Measurements from ENCODE around the gene GAPVD1.
"Not testable (repeated sequence)": the region's sequence is repeated elsewhere in the genome, so short reads cannot be mapped to it uniquely, and the experiment has no call there.

Gene GAPVD1

DNA sequence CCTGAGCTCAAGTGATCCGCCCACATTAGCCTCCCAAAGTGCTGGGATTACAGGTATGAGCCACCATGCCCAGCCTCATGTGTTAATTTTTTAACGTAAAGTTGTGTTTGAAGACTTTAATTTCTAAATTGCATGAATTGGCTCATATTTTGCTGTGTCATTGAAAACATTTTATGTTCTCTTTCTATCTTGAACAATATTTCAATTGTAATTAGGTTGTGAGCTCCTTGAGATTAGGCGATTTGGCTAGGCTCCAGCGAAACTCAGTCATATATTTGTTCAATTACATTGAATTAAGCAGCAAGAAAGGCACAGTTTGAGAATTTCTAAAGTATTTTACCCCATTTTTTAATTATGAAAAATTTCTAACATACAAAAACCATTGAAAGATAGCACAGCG, 34.0 kb downstream of the GAPVD1 start:
- Histone ChIP-seq H3K36me3 (ENCODE audit: control insufficient read depth, insufficient read depth, low read length) (no peaks in the 10 kb centered on the region), H3K4me3 (ENCODE audit: low read length) (no peak overlapping the region), H3K27me3 (ENCODE audit: control insufficient read depth, insufficient read depth, low read length) (no peaks in the 10 kb centered on the region), H3K27ac (ENCODE audit: low read depth, low read length) (no peak overlapping the region), H3K9ac (ENCODE audit: low read length) (no peak overlapping the region), H3K4me1 (ENCODE audit: control insufficient read depth, insufficient read depth, low read length) (no peaks in the 10 kb centered on the region)

- no peaks in the 10 kb centered on the region for H3K27me3 ChIP-seq (ENCODE audit: control insufficient read depth, insufficient read depth, low read length)
- peaks cover under 1% of the 10 kb centered on the region for H3K36me3 ChIP-seq (ENCODE audit: control insufficient read depth, insufficient read depth, low read length)
- no peaks in the 10 kb centered on the region for H3K4me1 ChIP-seq (ENCODE audit: control insufficient read depth, insufficient read depth, low read length)
- no peak overlapping the region for H3K9ac ChIP-seq (ENCODE audit: low read length)
- no peak overlapping the region for H3K4me3 ChIP-seq (ENCODE audit: low read length)
- no peak overlapping the region for H3K27ac ChIP-seq (ENCODE audit: low read depth, low read length)
These were observed 35.3 kb downstream of the GAPVD1 start for GRCh38 chr9:125296843-125297372.

DNA sequence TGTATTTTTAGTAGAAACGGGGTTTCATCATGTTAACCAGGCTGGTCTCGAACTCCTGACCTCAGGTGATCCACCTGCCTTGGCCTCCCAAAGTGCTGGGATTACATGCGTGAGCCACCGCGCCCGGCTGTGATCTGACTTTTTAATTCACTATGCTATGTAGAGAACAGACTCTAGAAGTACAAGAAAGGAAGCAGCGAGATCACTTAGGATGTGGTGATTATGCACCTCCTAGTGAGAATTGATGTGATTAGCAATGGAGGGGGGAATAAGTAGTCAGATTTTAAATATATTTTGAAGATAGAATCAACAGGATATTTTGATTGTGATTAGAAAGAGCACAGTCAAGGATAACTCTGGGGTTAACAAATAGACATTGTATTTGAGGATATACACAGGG, 36.3 kb downstream of the GAPVD1 start:
- Histone ChIP-seq H3K9ac (ENCODE audit: low read length) (no peak overlapping the region), H3K4me1 (ENCODE audit: control insufficient read depth, insufficient read depth, low read length) (no peaks in the 10 kb centered on the region), H3K27ac (ENCODE audit: low read depth, low read length) (no peak overlapping the region), H3K27me3 (ENCODE audit: control insufficient read depth, insufficient read depth, low read length) (no peaks in the 10 kb centered on the region), H3K4me3 (ENCODE audit: low read length) (no peak overlapping the region), H3K36me3 (ENCODE audit: control insufficient read depth, insufficient read depth, low read length) (peaks cover 7% of the 10 kb centered on the region)

DNA sequence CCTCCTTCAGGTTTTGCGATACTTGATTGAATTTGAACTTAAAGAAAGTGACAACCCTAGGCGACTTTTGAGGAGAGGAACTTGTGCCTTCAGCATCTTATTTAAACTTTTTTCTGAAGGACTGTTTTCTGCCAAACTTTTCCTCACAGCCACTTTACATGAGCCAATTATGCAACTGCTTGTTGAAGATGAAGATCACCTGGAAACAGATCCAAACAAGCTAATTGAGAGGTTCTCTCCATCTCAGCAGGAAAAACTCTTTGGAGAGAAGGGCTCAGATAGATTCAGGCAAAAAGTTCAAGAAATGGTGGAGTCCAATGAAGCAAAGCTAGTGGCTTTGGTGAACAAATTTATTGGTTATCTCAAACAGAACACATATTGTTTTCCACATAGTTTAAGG, 40.6 kb downstream of the GAPVD1 start:
- H3K4me1 ChIP-seq (ENCODE audit: control insufficient read depth, insufficient read depth, low read length): no peaks in the 10 kb centered on the region
- peaks cover 13% of the 10 kb centered on the region for H3K36me3 ChIP-seq (ENCODE audit: control insufficient read depth, insufficient read depth, low read length)
- no peak overlapping the region for H3K4me3 ChIP-seq (ENCODE audit: low read length)
- H3K27me3 ChIP-seq (ENCODE audit: control insufficient read depth, insufficient read depth, low read length): no peaks in the 10 kb centered on the region
- H3K9ac ChIP-seq (ENCODE audit: low read length): no peak overlapping the region
- H3K27ac ChIP-seq (ENCODE audit: low read depth, low read length): no peak overlapping the region

DNA sequence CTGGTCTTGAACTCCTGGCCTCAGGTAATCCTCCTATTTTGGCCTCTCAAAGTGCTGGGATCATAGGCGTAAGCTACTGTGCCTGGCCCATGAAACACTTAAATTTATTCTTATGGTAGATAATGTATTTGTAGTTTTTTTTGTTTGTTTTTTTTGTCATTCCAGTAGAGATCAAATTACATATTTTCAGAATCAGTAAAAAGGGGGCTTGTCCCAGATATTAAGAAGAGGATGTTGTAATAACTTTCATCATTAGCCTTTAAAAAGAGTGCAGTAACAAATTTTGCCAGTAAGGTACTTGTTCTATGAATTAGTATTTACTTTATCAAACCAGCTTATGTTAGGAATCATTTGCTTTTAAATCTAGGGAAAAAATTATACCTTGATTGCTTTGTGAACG, 42.6 kb downstream of the GAPVD1 start:
- no peak overlapping the region for H3K27ac ChIP-seq (ENCODE audit: low read depth, low read length)
- no peak overlapping the region for H3K9ac ChIP-seq (ENCODE audit: low read length)
- no peaks in the 10 kb centered on the region for H3K27me3 ChIP-seq (ENCODE audit: control insufficient read depth, insufficient read depth, low read length)
- no peak overlapping the region for H3K4me3 ChIP-seq (ENCODE audit: low read length)
- peaks cover 17% of the 10 kb centered on the region for H3K36me3 ChIP-seq (ENCODE audit: control insufficient read depth, insufficient read depth, low read length)
- no peaks in the 10 kb centered on the region for H3K4me1 ChIP-seq (ENCODE audit: control insufficient read depth, insufficient read depth, low read length)

DNA sequence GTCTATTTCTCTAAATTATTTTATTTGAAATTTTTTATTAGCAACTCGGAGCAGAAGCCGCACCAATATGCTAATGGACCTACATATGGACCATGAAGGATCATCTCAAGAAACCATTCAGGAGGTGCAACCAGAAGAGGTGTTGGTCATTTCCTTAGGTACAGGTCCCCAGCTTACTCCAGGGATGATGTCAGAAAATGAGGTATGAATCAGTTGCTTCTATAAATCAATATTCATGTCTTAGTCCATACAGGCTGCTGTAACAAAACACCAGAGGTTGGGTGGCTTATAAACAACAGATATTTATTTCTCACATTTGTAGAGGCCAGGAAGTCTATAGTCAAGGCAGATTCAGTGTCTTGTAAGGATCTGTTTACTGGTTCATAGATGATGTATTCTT, 50.8 kb downstream of the GAPVD1 start:
- H3K27ac ChIP-seq (ENCODE audit: low read depth, low read length): no peak overlapping the region
- H3K9ac ChIP-seq (ENCODE audit: low read length): no peak overlapping the region
- H3K36me3 ChIP-seq (ENCODE audit: control insufficient read depth, insufficient read depth, low read length): peaks cover 25% of the 10 kb centered on the region
- H3K4me3 ChIP-seq (ENCODE audit: low read length): no peak overlapping the region
- no peaks in the 10 kb centered on the region for H3K27me3 ChIP-seq (ENCODE audit: control insufficient read depth, insufficient read depth, low read length)
- H3K4me1 ChIP-seq (ENCODE audit: control insufficient read depth, insufficient read depth, low read length): no peaks in the 10 kb centered on the region

- H3K27me3 ChIP-seq (ENCODE audit: control insufficient read depth, insufficient read depth, low read length); H3K27ac ChIP-seq (ENCODE audit: low read depth, low read length); H3K4me1 ChIP-seq (ENCODE audit: control insufficient read depth, insufficient read depth, low read length); H3K9ac ChIP-seq (ENCODE audit: low read length); H3K4me3 ChIP-seq (ENCODE audit: low read length): not testable (repeated sequence)
- peaks cover 21% of the 10 kb centered on the region for H3K36me3 ChIP-seq (ENCODE audit: control insufficient read depth, insufficient read depth, low read length)
These were observed 54.7 kb downstream of the GAPVD1 start for GRCh38 chr9:125316359-125316758.

DNA sequence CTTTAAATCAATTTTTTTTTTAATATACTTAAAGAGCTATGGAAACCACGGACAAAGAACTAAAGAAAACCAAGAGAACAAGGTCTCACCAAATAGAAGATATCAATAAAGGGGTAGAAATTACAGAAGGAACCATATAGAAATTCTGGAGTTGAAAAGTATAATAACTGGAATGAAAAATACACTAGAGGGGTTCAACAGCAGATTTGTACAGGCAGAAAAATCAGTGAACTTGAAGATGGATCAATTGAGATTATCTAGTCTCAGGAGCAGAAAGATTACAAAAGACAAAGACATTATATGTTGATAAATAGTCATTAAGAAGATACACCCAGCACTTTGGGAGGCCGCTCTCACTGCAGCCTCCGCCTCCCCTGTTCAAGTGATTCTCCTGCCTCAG, 56.1 kb downstream of the GAPVD1 start:
- H3K4me3 ChIP-seq (ENCODE audit: low read length): no peak overlapping the region
- no peaks in the 10 kb centered on the region for H3K4me1 ChIP-seq (ENCODE audit: control insufficient read depth, insufficient read depth, low read length)
- H3K36me3 ChIP-seq (ENCODE audit: control insufficient read depth, insufficient read depth, low read length): peaks cover 17% of the 10 kb centered on the region
- no peak overlapping the region for H3K27ac ChIP-seq (ENCODE audit: low read depth, low read length)
- H3K9ac ChIP-seq (ENCODE audit: low read length): no peak overlapping the region
- no peaks in the 10 kb centered on the region for H3K27me3 ChIP-seq (ENCODE audit: control insufficient read depth, insufficient read depth, low read length)

DNA sequence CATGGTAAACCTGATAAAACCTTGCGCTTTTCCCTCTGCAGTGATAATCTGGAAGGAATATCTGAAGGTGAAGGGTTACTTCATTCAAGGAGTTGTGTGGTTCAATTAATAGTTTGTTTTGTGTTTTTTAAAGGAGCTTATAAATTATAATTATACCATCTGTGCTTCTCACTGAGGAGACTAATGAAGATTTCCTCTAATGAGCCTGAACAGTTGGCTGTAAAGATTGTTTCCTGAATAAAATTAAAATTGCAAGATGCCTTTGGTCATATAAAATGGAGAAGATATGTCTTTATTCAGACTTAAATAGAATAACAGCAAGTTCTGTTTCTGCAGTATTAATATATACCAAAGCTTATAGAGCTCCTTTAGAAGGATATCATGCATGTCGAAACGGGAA, 59.9 kb downstream of the GAPVD1 start:
- Histone ChIP-seq H3K4me1 (ENCODE audit: control insufficient read depth, insufficient read depth, low read length) (no peaks in the 10 kb centered on the region), H3K27ac (ENCODE audit: low read depth, low read length) (no peak overlapping the region), H3K9ac (ENCODE audit: low read length) (no peak overlapping the region), H3K36me3 (ENCODE audit: control insufficient read depth, insufficient read depth, low read length) (peaks cover 6% of the 10 kb centered on the region), H3K27me3 (ENCODE audit: control insufficient read depth, insufficient read depth, low read length) (no peaks in the 10 kb centered on the region), H3K4me3 (ENCODE audit: low read length) (no peak overlapping the region)

GRCh38 chr9:125323615-125324014, 62.0 kb downstream of the GAPVD1 start:
- peaks cover 3% of the 10 kb centered on the region for H3K36me3 ChIP-seq (ENCODE audit: control insufficient read depth, insufficient read depth, low read length)
- no peaks in the 10 kb centered on the region for H3K27me3 ChIP-seq (ENCODE audit: control insufficient read depth, insufficient read depth, low read length)
- no peak overlapping the region for H3K9ac ChIP-seq (ENCODE audit: low read length)
- H3K27ac ChIP-seq (ENCODE audit: low read depth, low read length): no peak overlapping the region
- H3K4me1 ChIP-seq (ENCODE audit: control insufficient read depth, insufficient read depth, low read length): no peaks in the 10 kb centered on the region
- H3K4me3 ChIP-seq (ENCODE audit: low read length): no peak overlapping the region

- Histone ChIP-seq H3K4me3 (ENCODE audit: low read length) (no peak overlapping the region), H3K27ac (ENCODE audit: low read depth, low read length) (no peak overlapping the region), H3K9ac (ENCODE audit: low read length) (no peak overlapping the region), H3K27me3 (ENCODE audit: control insufficient read depth, insufficient read depth, low read length) (no peaks in the 10 kb centered on the region), H3K4me1 (ENCODE audit: control insufficient read depth, insufficient read depth, low read length) (no peaks in the 10 kb centered on the region), H3K36me3 (ENCODE audit: control insufficient read depth, insufficient read depth, low read length) (peaks cover 3% of the 10 kb centered on the region)
These were observed 64.2 kb downstream of the GAPVD1 start for GRCh38 chr9:125325826-125326225.

DNA sequence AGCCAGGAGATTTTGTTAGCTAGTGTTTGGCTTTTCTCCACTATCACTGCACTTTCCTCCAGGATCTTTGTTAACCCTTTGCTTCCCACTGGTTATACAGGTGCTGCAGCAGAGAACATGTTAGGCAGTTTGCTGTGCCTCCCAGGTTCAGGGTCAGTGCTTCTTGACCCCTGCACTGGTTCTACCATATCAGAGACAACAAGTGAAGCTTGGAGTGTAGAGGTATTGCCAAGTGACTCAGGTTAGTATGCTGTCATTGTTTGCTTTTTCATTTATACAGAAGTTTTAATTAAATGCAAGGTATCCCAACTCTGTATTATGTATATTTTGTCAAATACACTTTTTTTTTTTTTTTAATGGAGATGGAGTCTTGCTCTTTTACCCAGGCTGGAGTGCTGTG, 68.4 kb downstream of the GAPVD1 start:
- Histone ChIP-seq H3K9ac (ENCODE audit: low read length) (no peak overlapping the region), H3K4me1 (ENCODE audit: control insufficient read depth, insufficient read depth, low read length) (no peaks in the 10 kb centered on the region), H3K27ac (ENCODE audit: low read depth, low read length) (no peak overlapping the region), H3K36me3 (ENCODE audit: control insufficient read depth, insufficient read depth, low read length) (peaks cover 14% of the 10 kb centered on the region), H3K4me3 (ENCODE audit: low read length) (no peak overlapping the region), H3K27me3 (ENCODE audit: control insufficient read depth, insufficient read depth, low read length) (no peaks in the 10 kb centered on the region)

- Histone ChIP-seq H3K4me3 (ENCODE audit: low read length) (no peak overlapping the region), H3K36me3 (ENCODE audit: control insufficient read depth, insufficient read depth, low read length) (peaks cover 16% of the 10 kb centered on the region), H3K27me3 (ENCODE audit: control insufficient read depth, insufficient read depth, low read length) (no peaks in the 10 kb centered on the region), H3K9ac (ENCODE audit: low read length) (no peak overlapping the region), H3K4me1 (ENCODE audit: control insufficient read depth, insufficient read depth, low read length) (no peaks in the 10 kb centered on the region), H3K27ac (ENCODE audit: low read depth, low read length) (no peak overlapping the region)
These were observed 69.0 kb downstream of the GAPVD1 start for GRCh38 chr9:125330587-125330986.

Data from rectal smooth muscle tissue (tissue), 1 donor.